ENCODE data around the gene NFAM1.
A peak's percentile ranks its signal among the peaks of the same experiment; 100 is the strongest.

The NFAM1 gene

DNA sequence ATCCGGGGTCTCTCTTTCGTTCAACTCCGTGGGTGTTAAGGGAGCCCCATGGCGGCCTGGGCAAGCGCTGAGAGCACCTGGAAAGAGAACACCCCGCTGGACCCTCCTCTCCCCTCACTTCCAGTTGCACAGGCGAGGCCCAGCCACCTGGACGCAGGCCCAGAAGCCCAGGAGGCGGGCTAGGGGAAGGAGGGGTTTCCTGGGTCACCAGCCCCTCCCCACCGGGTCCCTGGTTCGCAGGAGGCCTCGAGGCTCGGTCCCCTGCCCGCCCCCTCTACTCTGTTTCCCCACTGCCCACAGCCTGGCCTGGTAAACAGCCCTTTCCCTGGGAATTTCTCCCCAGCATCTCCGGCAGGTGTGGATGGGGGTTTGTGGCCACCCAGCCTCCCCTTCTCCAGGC, 8.5 kb upstream of the NFAM1 start:
- H3K4me3 ChIP-seq (replicated peaks in 1 of 2; ENCODE audit: low read depth in 2 of 2, low read length in 2 of 2): no peak overlapping the region
- TF ChIP-seq, protein P1, sequence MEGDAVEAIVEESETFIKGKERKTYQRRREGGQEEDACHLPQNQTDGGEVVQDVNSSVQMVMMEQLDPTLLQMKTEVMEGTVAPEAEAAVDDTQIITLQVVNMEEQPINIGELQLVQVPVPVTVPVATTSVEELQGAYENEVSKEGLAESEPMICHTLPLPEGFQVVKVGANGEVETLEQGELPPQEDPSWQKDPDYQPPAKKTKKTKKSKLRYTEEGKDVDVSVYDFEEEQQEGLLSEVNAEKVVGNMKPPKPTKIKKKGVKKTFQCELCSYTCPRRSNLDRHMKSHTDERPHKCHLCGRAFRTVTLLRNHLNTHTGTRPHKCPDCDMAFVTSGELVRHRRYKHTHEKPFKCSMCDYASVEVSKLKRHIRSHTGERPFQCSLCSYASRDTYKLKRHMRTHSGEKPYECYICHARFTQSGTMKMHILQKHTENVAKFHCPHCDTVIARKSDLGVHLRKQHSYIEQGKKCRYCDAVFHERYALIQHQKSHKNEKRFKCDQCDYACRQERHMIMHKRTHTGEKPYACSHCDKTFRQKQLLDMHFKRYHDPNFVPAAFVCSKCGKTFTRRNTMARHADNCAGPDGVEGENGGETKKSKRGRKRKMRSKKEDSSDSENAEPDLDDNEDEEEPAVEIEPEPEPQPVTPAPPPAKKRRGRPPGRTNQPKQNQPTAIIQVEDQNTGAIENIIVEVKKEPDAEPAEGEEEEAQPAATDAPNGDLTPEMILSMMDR (IDR thresholded peaks at IDR 0.05; ENCODE audit: low read depth, low read length): no peak
- DNase-seq (ENCODE audit: low read depth in 2 of 2): no peak

DNA sequence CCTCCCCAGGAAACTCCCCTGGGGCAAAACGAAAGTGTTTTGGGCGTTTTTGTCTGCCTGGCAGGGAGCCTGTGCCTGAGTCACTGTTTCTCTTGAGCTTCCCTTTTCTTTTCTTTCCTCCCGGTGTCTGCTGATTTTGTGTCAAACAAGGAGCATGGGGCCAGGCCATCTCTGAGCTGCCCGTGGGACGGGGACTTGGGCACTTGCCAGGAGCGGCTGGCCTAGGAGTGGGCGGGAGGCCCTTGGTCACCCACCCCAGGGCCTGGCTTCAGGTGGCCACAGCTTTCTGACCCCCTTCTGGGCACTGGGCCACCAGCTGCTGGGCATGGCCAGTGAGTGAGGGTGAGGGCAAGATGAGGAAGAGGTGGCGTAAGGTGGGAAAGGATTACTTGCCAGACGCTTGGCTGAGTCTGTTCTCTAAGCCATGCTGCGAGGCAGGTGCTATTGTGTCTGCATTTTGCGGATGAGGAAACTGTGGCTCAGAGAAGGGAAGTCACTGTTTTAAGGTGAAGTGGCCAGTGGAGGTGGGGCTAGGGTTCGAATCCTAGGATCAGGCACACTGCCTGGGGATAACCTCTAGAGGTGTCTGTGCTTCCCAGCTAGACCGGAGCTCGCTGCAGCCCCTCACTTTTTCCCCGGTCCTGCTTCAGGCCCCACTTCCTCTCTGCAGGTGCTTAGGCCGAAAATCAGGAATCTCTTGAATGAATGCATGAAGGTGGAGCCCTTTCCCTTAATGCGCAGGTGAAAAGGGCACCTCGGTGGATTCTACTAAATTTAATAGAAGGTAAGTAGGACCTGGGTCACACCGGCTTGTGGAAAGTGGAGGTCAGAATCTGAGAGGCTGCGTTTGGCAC, 7.8 kb upstream of the NFAM1 start:
- peak; percentile 42 to 48 for DNase-seq (ENCODE audit: low read depth in 2 of 2)
- TF ChIP-seq, protein P1 (IDR thresholded peaks at IDR 0.05; ENCODE audit: low read depth, low read length): no peak
- H3K4me3 ChIP-seq (replicated peaks in 1 of 2; ENCODE audit: low read depth in 2 of 2, low read length in 2 of 2): peak overlapping the region in 1 of 2 donors; percentile 36

DNA sequence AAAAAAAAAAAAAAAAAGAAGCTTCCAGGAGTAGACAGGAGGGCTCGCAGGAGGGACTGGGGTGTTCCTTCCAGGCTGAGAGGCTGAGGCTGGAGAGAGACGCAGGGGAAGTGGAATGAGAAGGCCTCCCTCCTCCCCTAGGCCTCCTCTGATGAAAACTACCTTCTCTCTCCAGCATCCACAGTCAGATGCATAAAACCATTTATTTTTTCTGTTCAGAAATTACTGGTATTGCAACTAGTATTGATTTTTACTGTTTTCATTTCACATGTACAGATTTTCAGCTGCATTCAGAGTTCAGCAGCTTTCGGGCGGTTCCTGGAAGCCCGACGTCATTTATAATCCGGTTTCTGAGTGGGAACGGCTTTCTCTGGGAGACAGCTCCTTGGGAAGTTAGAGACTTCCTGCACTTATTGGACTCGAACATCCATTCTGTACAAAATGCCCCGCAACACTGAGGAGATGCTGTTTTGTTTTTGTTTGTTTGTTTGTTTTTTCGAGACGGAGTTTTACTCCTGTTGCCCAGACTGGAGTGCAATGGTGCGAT, 6.9 kb upstream of the NFAM1 start:
- TF ChIP-seq, protein P1 (IDR thresholded peaks at IDR 0.05; ENCODE audit: low read depth, low read length): no peak
- DNase-seq (ENCODE audit: low read depth in 2 of 2): no peak
- H3K4me3 ChIP-seq (replicated peaks in 1 of 2; ENCODE audit: low read depth in 2 of 2, low read length in 2 of 2): no peak overlapping the region

DNA sequence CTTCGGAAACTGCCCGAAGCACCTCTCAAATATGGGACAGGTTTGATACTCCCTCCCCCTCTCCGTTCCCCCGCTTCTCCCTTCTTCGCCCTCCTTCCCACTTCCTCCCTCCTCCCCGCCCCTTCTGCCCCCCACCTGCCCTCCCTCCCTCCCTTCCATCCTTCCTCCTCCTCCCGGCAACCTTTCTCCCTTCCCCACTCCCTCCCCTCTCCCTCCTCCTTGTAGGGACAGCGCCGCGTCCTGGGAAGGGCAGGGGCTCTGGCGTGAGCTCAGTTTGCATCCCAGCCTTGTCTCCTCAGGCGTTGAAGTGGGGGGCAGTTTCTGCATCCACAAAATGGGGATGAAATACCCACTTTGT, 6.1 kb upstream of the NFAM1 start:
- TF ChIP-seq, protein P1 (IDR thresholded peaks at IDR 0.05; ENCODE audit: low read depth, low read length): no peak
- DNase-seq (ENCODE audit: low read depth in 2 of 2): no peak
- no peak overlapping the region for H3K4me3 ChIP-seq (replicated peaks in 1 of 2; ENCODE audit: low read depth in 2 of 2, low read length in 2 of 2)

DNA sequence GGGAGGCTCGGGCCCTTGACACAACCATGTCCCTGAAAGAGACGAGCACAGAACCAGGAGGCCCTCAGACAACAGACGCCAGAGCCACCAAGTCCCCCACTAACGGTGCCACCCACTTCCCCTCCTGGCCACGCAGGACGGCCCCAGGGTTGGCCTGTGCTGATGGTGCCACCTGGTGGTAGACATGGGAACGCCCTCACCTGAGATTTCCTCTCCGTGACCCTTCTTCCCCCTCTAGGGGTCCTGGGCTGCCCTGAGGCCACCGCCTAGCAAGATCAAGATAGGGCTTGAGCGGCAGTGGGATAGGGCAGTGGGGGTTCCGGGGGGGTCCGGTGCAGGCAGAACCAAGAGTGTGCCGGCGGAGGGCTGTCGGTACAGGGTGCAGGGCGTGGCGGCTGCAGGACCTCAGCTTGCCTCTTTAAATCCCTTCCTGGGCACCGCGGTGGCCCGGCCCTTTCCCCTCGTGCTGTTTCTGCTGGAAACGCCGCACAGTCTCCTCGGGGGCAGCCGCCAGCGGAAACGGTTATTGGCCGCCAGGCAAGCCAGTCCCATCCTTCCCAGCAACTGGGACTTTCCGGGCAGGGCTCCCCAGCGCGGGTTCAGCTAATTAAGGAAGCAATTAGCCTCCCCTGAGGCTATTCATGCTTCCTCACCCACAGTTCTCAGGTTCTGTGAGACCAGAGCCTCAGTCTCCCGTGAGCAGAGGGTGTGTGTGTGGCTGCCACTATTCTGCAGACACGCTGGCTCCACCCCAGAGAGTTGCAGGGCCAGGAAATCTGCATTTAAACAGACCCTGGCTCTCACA, 5.5 kb upstream of the NFAM1 start:
- H3K4me3 ChIP-seq (replicated peaks in 1 of 2; ENCODE audit: low read depth in 2 of 2, low read length in 2 of 2): peak overlapping the region; percentile 53 to 54
- TF ChIP-seq, protein P1 (IDR thresholded peaks at IDR 0.05; ENCODE audit: low read depth, low read length): peak; percentile 97
- peak; percentile 48 to 54 for DNase-seq (ENCODE audit: low read depth in 2 of 2)

DNA sequence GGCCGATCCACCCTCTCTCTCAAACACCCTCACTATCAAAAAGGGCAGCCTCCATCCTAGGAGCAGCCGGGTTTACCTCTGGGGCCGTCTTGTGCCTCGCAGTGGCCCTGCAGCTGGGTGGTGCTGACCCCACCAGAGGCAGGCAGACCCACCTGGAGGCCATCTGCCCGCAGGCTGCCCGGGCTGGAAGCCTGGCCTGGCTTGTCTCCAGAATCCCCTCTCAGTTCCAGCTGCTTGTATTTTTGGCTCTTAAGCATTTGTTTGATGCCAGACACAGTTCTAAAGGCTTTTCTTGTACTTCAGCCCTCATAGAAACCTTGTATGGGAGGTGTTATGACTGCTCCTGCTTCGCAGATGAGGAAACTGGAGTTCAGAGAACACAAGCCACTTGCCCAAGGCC, 4.2 kb upstream of the NFAM1 start:
- H3K4me3 ChIP-seq (replicated peaks in 1 of 2; ENCODE audit: low read depth in 2 of 2, low read length in 2 of 2): no peak overlapping the region
- TF ChIP-seq, protein P1 (IDR thresholded peaks at IDR 0.05; ENCODE audit: low read depth, low read length): no peak
- no peak for DNase-seq (ENCODE audit: low read depth in 2 of 2)

All from cardiac fibroblast (primary cell).